ENCODE results near the gene CSE1L.
"Not testable (repeated sequence)": the region's sequence is repeated elsewhere in the genome, so short reads cannot be mapped to it uniquely, and the experiment has no call there.

CSE1L gene

DNA sequence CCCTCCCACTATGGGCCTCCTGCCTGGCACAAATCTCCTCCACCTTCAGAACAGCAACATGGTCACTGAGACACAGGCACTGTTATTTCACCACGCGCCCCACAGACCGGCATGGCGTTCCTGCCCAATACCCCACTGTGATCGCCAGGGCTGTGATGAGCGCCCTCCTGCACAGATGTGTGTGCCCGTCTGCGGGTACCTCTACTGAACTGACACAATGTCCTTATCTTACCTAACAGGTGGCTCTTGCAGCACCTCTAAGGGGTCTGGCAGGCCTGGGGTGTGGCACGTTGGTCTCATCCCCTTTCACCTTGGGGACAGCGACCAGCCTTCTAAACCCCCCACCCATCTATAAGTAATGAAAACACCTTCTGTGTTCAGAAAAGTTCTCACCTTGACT, 77.9 kb downstream of the CSE1L start:
- no peak for DNase-seq

DNA sequence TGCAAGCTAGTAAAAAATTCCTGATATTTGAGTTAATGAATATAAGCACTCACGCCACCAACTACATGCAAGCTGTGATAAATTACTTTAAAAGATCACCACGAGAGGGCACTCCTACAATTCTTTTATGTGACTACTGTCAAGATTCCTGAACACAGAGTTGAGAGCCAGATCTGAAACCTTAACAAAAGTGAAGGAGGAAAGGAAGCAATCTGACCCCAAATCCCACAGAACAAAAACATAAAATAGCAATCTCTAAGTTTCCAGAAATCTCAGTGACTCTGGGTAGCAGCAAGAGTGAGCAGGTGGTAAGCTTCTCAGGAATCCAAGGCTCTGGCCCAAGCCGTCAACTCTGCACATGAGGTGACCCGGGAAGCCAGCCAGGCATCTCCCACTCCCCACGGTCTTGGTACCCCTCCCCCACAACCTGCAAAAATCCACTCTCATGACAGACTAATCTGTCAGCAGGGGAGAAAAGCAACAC, 86.9 kb downstream of the CSE1L start:
- DNase-seq: no peak

DNA sequence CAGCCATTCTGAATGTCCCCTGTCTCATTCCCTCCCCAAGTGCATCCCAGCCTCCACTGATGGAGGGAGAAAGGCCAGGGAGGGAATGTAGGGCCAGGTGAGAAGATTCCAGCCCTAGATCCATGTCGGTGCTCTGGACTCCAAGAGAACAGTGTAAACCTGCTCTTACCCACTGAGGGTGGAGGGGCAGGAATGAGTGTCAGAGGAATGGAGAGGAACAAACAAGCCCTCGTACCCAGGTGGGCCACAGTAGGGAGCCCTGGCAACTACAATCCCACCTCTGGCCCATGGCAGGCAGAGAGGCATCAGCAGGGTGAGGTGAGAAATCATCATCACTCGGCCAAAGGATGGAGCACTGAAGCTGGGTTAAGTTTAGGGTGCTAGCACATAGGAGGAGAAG, 87.5 kb downstream of the CSE1L start:
- no peak for DNase-seq

GRCh38 chr20:49134797-49135196, 88.7 kb downstream of the CSE1L start:
- DNase-seq: not testable (repeated sequence)

DNA sequence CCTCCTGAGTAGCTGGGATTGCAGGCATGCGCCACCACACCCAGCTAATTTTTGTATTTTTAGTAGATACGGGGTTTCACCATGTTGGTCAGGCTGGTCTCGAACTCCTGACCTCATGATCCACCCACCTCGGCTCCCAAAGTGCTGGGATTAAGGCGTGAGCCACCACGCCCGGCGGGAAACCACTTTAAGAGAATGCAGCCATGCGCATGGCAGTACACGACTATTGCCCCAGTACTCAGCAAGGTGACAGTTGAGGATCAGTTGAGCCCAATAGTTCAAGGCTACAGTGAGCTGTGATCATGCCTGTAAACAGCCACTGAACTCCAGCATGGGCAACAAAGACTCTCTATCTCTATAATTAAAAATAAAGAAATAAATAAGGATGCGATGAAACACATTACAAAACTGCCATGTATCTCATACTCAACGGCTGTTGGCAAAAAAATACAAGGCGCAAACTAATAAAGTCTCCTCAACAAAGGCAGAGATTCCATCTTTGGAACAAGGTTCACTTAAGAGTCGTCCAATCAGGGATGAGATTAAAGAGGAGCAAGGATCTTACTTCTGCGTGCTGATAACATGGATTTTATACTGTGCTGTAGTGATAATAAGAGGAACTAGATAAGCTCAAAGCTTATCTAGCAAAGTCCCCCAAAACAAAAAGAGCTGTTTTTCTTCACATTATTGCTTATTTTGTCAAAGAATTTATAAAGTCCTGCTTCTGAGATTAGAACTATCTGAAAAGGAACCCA, 90.9 kb downstream of the CSE1L start:
- no peak for DNase-seq

- no peak for DNase-seq
Observed at GRCh38 chr20:49138431-49138830, 92.3 kb downstream of the CSE1L start.

DNA sequence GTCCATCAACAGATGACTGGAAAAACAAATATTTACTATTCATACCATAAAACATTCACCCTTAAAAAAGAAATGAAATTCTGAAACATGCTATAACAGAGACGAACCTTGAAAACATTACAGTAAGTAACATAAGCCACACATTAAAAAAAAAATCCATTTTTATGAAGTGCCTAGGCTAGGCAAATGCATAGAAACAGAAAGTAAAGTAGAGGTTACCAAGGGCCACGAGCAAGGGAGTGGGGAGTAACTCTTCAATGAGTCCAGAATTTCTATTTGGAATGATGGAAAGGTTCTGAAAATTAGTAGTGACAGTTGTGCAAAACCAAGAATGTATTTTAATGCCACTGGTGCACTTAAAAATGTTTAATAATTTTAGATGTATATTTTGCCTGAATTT, 94.3 kb downstream of the CSE1L start:
- DNase-seq: no peak

DNA sequence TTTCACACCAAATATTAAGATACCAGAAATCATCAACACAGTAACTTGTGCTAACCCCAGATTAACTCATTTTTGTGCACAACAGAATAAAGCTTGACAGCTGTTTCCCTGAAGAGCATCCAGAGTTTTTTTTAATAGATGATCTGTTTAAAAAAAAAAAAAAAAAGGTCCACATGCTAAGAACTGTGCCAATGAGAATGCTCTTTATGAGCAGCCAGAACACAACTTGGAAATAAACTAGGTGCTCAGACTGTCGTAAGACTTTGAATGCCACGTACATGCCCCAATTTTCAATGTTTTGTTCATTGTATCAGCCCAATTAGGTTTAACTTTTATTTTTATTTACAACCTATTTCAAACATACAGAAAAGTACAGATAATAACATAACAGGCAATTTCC, 94.7 kb downstream of the CSE1L start:
- no peak for DNase-seq

Measured in effector CD8-positive, alpha-beta T cell (primary cell).